ENCODE results near the gene SLC9A1. TPM values are rescaled to one million over a fixed set of nuclear protein-coding genes. Genes with fewer than 3 reads are reported as not detected.

Gene SLC9A1
- total and polyA plus RNA-seq, 2 donors (not counting 1 experiment from before 2014, with no cell fraction given) = 7.3 to 22.5 TPM

DNA sequence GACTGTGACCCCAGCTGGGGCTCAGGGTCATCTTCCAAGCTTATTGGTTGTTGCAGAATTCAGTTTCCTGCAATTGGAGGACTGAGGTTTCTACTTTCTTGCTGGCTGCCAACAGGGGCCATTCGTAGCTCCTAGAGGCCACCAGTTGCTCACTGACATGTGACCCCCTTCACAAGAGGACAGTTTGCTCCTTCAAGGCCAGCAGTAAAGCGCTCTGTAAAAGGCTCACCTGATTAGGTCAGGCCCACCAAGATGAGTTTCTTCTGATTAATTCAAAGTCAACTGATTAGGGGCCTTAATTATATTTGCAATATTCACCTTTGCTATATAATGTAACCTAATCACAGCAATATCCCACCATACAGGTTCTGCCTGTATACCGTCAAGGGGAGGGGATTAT lies 68.9 kb downstream of the SLC9A1 start:
- no peaks in the 10 kb centered on the region for H3K36me3 ChIP-seq (replicated peaks in 1 of 2; ENCODE audit: control extremely low read depth in 1 of 2, control insufficient read depth in 1 of 2, extremely low read depth in 1 of 2, insufficient read depth in 2 of 2, low read length in 1 of 2)
- no peak overlapping the region for H3K4me2 ChIP-seq (replicated peaks; ENCODE audit: low read depth, low read length, poor library complexity, severe bottlenecking)
- H2AFZ ChIP-seq (ENCODE audit: insufficient read depth, low read depth, low read length, poor library complexity, severe bottlenecking) = no peak overlapping the region
- no peak for TF ChIP-seq EZH2 (IDR thresholded peaks at IDR 0.05; ENCODE audit: borderline replicate concordance, insufficient read depth, low read depth, low read length, poor library complexity, severe bottlenecking)
- peaks cover 0 to 10% (median 1%) of the 10 kb centered on the region in 4 experiments for H3K27me3 ChIP-seq (replicated peaks in 1 of 4; ENCODE audit: control extremely low read depth in 1 of 4, control insufficient read depth in 3 of 4, insufficient read depth in 4 of 4, low read length in 3 of 4)
- H4K20me1 ChIP-seq (ENCODE audit: control insufficient read depth, insufficient read depth, low read length, poor library complexity, severe bottlenecking) = no peaks in the 10 kb centered on the region
- no peak overlapping the region for H3K27ac ChIP-seq (ENCODE audit: low read length in 2 of 2)
- H3K4me1 ChIP-seq (ENCODE audit: control insufficient read depth in 2 of 2, insufficient read depth in 2 of 2, low read length in 2 of 2) = no peaks in the 10 kb centered on the region
- Mint-ChIP-seq H3K27ac (no peak overlapping the region), H3K27me3 (peaks cover 10% of the 10 kb centered on the region), H3K4me1 (no peaks in the 10 kb centered on the region), H3K4me3 (no peak overlapping the region), H3K9me3 (ENCODE audit: insufficient read depth) (peaks cover 2% of the 10 kb centered on the region)
- ChIA-PET POLR2A (interaction anchor here (0.7 kb wide), 1 partner anchor 8 kb away, joined by 3 read pairs; no protein-coding TSS in a partner anchor), CTCF (interaction anchor here (0.8 kb wide), 1 partner anchor 41 kb away, joined by 3 read pairs; no protein-coding TSS in a partner anchor)
- no peak overlapping the region for H3K4me3 ChIP-seq (ENCODE audit: control extremely low read depth in 1 of 5, extremely low read depth in 1 of 5, insufficient read depth in 1 of 5, low read depth in 2 of 5, low read length in 4 of 5)
- DNase-seq = no peak
- WGBS (ENCODE audit: insufficient coverage) = 33% methylated on average over 1 of the region's 3 CpGs
- peaks cover 0 to 3% (median 0%) of the 10 kb centered on the region in 3 donors for H3K9me3 ChIP-seq (ENCODE audit: control extremely low read depth in 1 of 3, control insufficient read depth in 2 of 3, insufficient read depth in 1 of 3, low read length in 2 of 3)
- H3K9ac ChIP-seq (ENCODE audit: low read length) = no peak overlapping the region
- H3K79me2 ChIP-seq (ENCODE audit: control insufficient read depth, insufficient read depth, low read length) = no peaks in the 10 kb centered on the region
- intact Hi-C loops (cut with micrococcal nuclease) = no loop called here
- no peak for ATAC-seq (ENCODE audit: low read depth)

DNA sequence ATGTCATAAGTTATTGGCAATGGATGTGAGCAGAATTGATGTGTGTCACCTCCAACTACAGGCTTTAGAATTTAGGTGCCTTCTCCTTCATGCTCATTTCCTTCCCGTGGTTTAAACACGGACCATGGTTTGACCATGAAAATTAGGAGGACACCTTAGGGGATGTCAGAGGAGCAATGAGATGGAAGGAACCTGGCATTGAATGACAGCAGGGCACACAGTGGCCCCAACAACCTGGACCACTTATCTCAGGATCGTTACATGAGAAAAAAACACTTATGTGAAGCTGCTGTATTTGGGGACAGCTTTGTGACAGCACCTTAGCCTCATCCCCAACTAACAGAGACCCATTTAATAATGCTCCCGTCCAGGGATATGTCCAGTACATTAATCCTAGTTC lies 70.8 kb downstream of the SLC9A1 start:
- no peak overlapping the region for H3K4me2 ChIP-seq (replicated peaks; ENCODE audit: low read depth, low read length, poor library complexity, severe bottlenecking)
- H4K20me1 ChIP-seq (ENCODE audit: control insufficient read depth, insufficient read depth, low read length, poor library complexity, severe bottlenecking) = no peaks in the 10 kb centered on the region
- Mint-ChIP-seq H3K9me3 (ENCODE audit: insufficient read depth) (peaks cover 2% of the 10 kb centered on the region), H3K27me3 (peaks cover 10% of the 10 kb centered on the region), H3K4me1 (no peaks in the 10 kb centered on the region), H3K4me3 (no peak overlapping the region), H3K27ac (no peak overlapping the region)
- TF ChIP-seq, protein P1, sequence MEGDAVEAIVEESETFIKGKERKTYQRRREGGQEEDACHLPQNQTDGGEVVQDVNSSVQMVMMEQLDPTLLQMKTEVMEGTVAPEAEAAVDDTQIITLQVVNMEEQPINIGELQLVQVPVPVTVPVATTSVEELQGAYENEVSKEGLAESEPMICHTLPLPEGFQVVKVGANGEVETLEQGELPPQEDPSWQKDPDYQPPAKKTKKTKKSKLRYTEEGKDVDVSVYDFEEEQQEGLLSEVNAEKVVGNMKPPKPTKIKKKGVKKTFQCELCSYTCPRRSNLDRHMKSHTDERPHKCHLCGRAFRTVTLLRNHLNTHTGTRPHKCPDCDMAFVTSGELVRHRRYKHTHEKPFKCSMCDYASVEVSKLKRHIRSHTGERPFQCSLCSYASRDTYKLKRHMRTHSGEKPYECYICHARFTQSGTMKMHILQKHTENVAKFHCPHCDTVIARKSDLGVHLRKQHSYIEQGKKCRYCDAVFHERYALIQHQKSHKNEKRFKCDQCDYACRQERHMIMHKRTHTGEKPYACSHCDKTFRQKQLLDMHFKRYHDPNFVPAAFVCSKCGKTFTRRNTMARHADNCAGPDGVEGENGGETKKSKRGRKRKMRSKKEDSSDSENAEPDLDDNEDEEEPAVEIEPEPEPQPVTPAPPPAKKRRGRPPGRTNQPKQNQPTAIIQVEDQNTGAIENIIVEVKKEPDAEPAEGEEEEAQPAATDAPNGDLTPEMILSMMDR (IDR thresholded peaks at IDR 0.05) = no peak
- no peak for TF ChIP-seq EZH2 (IDR thresholded peaks at IDR 0.05; ENCODE audit: borderline replicate concordance, insufficient read depth, low read depth, low read length, poor library complexity, severe bottlenecking)
- H3K4me1 ChIP-seq (ENCODE audit: control insufficient read depth in 2 of 2, insufficient read depth in 2 of 2, low read length in 2 of 2) = no peaks in the 10 kb centered on the region
- no peak overlapping the region for H2AFZ ChIP-seq (ENCODE audit: insufficient read depth, low read depth, low read length, poor library complexity, severe bottlenecking)
- H3K27ac ChIP-seq (ENCODE audit: low read length in 2 of 2) = no peak overlapping the region
- CTCF ChIA-PET = interaction anchor here (0.5 to 0.7 kb wide), 2 partner anchors 12 to 395 kb away, joined by 3 to 4 read pairs; no protein-coding TSS in a partner anchor
- DNase-seq = no peak
- ATAC-seq (ENCODE audit: low read depth) = no peak
- H3K36me3 ChIP-seq (replicated peaks in 1 of 2; ENCODE audit: control extremely low read depth in 1 of 2, control insufficient read depth in 1 of 2, extremely low read depth in 1 of 2, insufficient read depth in 2 of 2, low read length in 1 of 2) = no peaks in the 10 kb centered on the region
- 90% methylated on average over 4 of the region's 4 CpGs for WGBS (ENCODE audit: insufficient coverage)
- peaks cover 0 to 9% (median 0%) of the 10 kb centered on the region in 3 donors for H3K9me3 ChIP-seq (ENCODE audit: control extremely low read depth in 1 of 3, control insufficient read depth in 2 of 3, insufficient read depth in 1 of 3, low read length in 2 of 3)
- no peak overlapping the region for H3K4me3 ChIP-seq (ENCODE audit: control extremely low read depth in 1 of 5, extremely low read depth in 1 of 5, insufficient read depth in 1 of 5, low read depth in 2 of 5, low read length in 4 of 5)
- no peak overlapping the region for H3K9ac ChIP-seq (ENCODE audit: low read length)
- intact Hi-C loops (cut with micrococcal nuclease) = no loop called here
- H3K27me3 ChIP-seq (replicated peaks in 1 of 4; ENCODE audit: control extremely low read depth in 1 of 4, control insufficient read depth in 3 of 4, insufficient read depth in 4 of 4, low read length in 3 of 4) = peaks cover 0 to 10% (median 1%) of the 10 kb centered on the region in 4 experiments
- POLR2A ChIA-PET = no interaction called here
- H3K79me2 ChIP-seq (ENCODE audit: control insufficient read depth, insufficient read depth, low read length) = no peaks in the 10 kb centered on the region
